Measurements from ENCODE around the gene SPESP1. TPM values are rescaled to one million over a fixed set of nuclear protein-coding genes. Genes with fewer than 3 reads are reported as not detected.
"Not testable (repeated sequence)": the region's sequence is repeated elsewhere in the genome, so short reads cannot be mapped to it uniquely, and the experiment has no call there.

The SPESP1 gene
- total and polyA plus RNA-seq, 2 experiments from 2014 or later = not detected

DNA sequence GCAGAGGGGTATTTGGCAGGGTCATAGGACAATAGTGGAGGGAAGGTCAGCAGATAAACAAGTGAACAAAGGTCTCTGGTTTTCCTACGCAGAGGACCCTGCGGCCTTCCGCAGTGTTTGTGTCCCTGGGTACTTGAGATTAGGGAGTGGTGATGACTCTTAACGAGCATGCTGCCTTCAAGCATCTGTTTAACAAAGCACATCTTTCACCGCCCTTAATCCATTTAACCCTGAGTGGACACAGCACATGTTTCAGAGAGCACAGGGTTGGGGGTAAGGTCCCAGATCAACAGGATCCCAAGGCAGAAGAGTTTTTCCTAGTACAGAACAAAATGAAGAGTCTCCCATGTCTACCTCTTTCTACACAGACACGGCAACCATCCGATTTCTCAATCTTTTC lies 33.4 kb downstream of the SPESP1 start:
- H3K79me2 ChIP-seq (replicated peaks; ENCODE audit: insufficient read depth); H3K27ac Mint-ChIP-seq; H3K4me1 Mint-ChIP-seq; H3K27me3 Mint-ChIP-seq (ENCODE audit: insufficient read depth, low read depth, poor library complexity); H4K20me1 ChIP-seq (replicated peaks; ENCODE audit: insufficient read depth); H3K36me3 ChIP-seq (ENCODE audit: insufficient read depth); H3K27ac ChIP-seq (ENCODE audit: low read depth); H3K9me2 ChIP-seq (ENCODE audit: insufficient read depth); H3K27me3 ChIP-seq (ENCODE audit: insufficient read depth); ATAC-seq; H3K4me3 Mint-ChIP-seq; H3F3A ChIP-seq (replicated peaks; ENCODE audit: low read depth); H2AFZ ChIP-seq; H3K4me1 ChIP-seq (ENCODE audit: insufficient read depth); H3K4me2 ChIP-seq; H3K4me3 ChIP-seq; DNase-seq (ENCODE audit: low spot score): not testable (repeated sequence)
- Mint-ChIP-seq H3K36me3 (ENCODE audit: low read depth) (peaks cover 22% of the 10 kb centered on the region), H3K9me3 (peaks cover 44% of the 10 kb centered on the region)

DNA sequence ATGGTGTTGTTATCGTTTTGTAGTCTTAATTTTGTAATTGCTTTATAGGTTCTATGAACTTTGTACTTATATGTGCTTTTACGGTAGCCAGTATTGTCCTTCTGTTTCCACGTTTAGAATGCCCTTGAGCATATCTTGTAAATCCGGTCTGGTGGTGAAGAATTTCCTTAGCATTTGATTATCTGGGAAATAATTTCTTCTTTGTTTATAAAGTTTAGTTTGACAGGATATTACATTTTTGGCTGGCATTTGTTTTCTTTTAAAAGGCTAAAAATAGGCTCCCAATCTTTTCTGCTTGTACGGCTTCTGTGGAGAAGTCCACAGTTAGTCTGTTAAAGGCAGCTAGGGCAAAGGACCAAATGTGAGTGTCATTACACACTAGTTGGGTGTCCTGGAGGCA lies 36.7 kb downstream of the SPESP1 start:
- Mint-ChIP-seq H3K4me1 (no peaks in the 10 kb centered on the region), H3K9me3 (peaks cover 36% of the 10 kb centered on the region), H3K27me3 (ENCODE audit: insufficient read depth, low read depth, poor library complexity) (no peaks in the 10 kb centered on the region), H3K27ac (no peak overlapping the region), H3K4me3 (no peak overlapping the region), H3K36me3 (ENCODE audit: low read depth) (peaks cover 22% of the 10 kb centered on the region)
- H4K20me1 ChIP-seq (replicated peaks; ENCODE audit: insufficient read depth) = no peaks in the 10 kb centered on the region
- TF ChIP-seq STAT1 (IDR thresholded peaks at IDR 0.05; ENCODE audit: unreplicated experiment) (no peak), JUNB (IDR thresholded peaks at IDR 0.05; ENCODE audit: unreplicated experiment) (no peak), POLR2AphosphoS5 (IDR thresholded peaks at IDR 0.05; ENCODE audit: low read depth) (no peak), ZNF114 (CRISPR knock-in tag; IDR thresholded peaks at IDR 0.05) (no peak), EZH2phosphoT487 (IDR thresholded peaks at IDR 0.05; ENCODE audit: unreplicated experiment) (no peak)
- TF ChIP-seq, protein P1, sequence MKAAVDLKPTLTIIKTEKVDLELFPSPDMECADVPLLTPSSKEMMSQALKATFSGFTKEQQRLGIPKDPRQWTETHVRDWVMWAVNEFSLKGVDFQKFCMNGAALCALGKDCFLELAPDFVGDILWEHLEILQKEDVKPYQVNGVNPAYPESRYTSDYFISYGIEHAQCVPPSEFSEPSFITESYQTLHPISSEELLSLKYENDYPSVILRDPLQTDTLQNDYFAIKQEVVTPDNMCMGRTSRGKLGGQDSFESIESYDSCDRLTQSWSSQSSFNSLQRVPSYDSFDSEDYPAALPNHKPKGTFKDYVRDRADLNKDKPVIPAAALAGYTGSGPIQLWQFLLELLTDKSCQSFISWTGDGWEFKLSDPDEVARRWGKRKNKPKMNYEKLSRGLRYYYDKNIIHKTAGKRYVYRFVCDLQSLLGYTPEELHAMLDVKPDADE (IDR thresholded peaks at IDR 0.05) = no peak
- TF ChIP-seq, protein P2, sequence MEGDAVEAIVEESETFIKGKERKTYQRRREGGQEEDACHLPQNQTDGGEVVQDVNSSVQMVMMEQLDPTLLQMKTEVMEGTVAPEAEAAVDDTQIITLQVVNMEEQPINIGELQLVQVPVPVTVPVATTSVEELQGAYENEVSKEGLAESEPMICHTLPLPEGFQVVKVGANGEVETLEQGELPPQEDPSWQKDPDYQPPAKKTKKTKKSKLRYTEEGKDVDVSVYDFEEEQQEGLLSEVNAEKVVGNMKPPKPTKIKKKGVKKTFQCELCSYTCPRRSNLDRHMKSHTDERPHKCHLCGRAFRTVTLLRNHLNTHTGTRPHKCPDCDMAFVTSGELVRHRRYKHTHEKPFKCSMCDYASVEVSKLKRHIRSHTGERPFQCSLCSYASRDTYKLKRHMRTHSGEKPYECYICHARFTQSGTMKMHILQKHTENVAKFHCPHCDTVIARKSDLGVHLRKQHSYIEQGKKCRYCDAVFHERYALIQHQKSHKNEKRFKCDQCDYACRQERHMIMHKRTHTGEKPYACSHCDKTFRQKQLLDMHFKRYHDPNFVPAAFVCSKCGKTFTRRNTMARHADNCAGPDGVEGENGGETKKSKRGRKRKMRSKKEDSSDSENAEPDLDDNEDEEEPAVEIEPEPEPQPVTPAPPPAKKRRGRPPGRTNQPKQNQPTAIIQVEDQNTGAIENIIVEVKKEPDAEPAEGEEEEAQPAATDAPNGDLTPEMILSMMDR (conservative IDR thresholded peaks at IDR 0.05; ENCODE audit: low read depth in 2 of 2) = no peak
- TF ChIP-seq, protein P3, sequence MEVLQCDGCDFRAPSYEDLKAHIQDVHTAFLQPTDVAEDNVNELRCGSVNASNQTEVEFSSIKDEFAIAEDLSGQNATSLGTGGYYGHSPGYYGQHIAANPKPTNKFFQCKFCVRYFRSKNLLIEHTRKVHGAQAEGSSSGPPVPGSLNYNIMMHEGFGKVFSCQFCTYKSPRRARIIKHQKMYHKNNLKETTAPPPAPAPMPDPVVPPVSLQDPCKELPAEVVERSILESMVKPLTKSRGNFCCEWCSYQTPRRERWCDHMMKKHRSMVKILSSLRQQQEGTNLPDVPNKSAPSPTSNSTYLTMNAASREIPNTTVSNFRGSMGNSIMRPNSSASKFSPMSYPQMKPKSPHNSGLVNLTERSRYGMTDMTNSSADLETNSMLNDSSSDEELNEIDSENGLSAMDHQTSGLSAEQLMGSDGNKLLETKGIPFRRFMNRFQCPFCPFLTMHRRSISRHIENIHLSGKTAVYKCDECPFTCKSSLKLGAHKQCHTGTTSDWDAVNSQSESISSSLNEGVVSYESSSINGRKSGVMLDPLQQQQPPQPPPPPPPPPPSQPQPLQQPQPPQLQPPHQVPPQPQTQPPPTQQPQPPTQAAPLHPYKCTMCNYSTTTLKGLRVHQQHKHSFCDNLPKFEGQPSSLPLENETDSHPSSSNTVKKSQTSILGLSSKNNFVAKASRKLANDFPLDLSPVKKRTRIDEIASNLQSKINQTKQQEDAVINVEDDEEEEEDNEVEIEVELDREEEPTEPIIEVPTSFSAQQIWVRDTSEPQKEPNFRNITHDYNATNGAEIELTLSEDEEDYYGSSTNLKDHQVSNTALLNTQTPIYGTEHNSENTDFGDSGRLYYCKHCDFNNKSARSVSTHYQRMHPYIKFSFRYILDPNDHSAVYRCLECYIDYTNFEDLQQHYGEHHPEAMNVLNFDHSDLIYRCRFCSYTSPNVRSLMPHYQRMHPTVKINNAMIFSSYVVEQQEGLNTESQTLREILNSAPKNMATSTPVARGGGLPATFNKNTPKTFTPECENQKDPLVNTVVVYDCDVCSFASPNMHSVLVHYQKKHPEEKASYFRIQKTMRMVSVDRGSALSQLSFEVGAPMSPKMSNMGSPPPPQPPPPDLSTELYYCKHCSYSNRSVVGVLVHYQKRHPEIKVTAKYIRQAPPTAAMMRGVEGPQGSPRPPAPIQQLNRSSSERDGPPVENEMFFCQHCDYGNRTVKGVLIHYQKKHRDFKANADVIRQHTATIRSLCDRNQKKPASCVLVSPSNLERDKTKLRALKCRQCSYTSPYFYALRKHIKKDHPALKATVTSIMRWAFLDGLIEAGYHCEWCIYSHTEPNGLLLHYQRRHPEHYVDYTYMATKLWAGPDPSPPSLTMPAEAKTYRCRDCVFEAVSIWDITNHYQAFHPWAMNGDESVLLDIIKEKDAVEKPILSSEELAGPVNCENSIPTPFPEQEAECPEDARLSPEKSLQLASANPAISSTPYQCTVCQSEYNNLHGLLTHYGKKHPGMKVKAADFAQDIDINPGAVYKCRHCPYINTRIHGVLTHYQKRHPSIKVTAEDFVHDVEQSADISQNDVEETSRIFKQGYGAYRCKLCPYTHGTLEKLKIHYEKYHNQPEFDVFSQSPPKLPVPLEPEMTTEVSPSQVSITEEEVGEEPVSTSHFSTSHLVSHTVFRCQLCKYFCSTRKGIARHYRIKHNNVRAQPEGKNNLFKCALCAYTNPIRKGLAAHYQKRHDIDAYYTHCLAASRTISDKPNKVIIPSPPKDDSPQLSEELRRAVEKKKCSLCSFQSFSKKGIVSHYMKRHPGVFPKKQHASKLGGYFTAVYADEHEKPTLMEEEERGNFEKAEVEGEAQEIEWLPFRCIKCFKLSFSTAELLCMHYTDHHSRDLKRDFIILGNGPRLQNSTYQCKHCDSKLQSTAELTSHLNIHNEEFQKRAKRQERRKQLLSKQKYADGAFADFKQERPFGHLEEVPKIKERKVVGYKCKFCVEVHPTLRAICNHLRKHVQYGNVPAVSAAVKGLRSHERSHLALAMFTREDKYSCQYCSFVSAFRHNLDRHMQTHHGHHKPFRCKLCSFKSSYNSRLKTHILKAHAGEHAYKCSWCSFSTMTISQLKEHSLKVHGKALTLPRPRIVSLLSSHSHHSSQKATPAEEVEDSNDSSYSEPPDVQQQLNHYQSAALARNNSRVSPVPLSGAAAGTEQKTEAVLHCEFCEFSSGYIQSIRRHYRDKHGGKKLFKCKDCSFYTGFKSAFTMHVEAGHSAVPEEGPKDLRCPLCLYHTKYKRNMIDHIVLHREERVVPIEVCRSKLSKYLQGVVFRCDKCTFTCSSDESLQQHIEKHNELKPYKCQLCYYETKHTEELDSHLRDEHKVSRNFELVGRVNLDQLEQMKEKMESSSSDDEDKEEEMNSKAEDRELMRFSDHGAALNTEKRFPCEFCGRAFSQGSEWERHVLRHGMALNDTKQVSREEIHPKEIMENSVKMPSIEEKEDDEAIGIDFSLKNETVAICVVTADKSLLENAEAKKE (CRISPR knock-in tag; IDR thresholded peaks at IDR 0.05) = no peak
- no peaks in the 10 kb centered on the region for H3F3A ChIP-seq (replicated peaks; ENCODE audit: low read depth)
- peaks cover 9% of the 10 kb centered on the region; the same call in 1 of the 2 replicates for H3K9me2 ChIP-seq (ENCODE audit: insufficient read depth)
- DNase-seq (ENCODE audit: low spot score) (no peak), ATAC-seq (no peak)
- no peak overlapping the region for H3K4me3 ChIP-seq
- no peak overlapping the region for H3K4me2 ChIP-seq
- H2AFZ ChIP-seq = no peak overlapping the region
- no peaks in the 10 kb centered on the region; the same call in 1 of the 2 replicates for H3K36me3 ChIP-seq (ENCODE audit: insufficient read depth)
- H3K4me1 ChIP-seq (ENCODE audit: insufficient read depth) = no peaks in the 10 kb centered on the region
- H3K27me3 ChIP-seq (ENCODE audit: insufficient read depth) = no peaks in the 10 kb centered on the region
- no peak overlapping the region for H3K27ac ChIP-seq (ENCODE audit: low read depth)
- H3K79me2 ChIP-seq (replicated peaks; ENCODE audit: insufficient read depth) = no peaks in the 10 kb centered on the region

All from GM23338 (cell line).